Natural killer cell (primary cell): ENCODE data around the gene ZDHHC14. TPM values are rescaled to one million over a fixed set of nuclear protein-coding genes. Genes with fewer than 3 reads are reported as not detected.
"Not testable (repeated sequence)": the region's sequence is repeated elsewhere in the genome, so short reads cannot be mapped to it uniquely, and the experiment has no call there.

Experiments used
- ATAC-seq, 3 donors: fragments of 150-1000 bp in 2 of 3; fragments of 200-7000 bp in 1 of 3; cut with Tn5 transposase; 1 replicate in 1 of 3; 2 replicates in 2 of 3; pipeline ENCODE4 v1.10.0; 2021; ENCODE audit warnings: mild to moderate bottlenecking in 2 of 3, moderate library complexity in 2 of 3
- DNase-seq, 2 donors: peaks; one replicate each; pipeline versions ENCODE4 v3.0.0 to v3.0.0-alpha.2; 2013 to 2021; ENCODE audit warnings: mixed read lengths in 1 of 2
- H3K27ac ChIP-seq: one replicate; pipeline ENCODE4 v1.5.1; 2013; ENCODE audit warnings: mild to moderate bottlenecking, low read length
- H3K27me3 ChIP-seq: one replicate; pipeline ENCODE4 v1.6.1; 2013; ENCODE audit warnings: low read length; ENCODE audit not compliant: control insufficient read depth, insufficient read depth
- H3K36me3 ChIP-seq: one replicate; pipeline ENCODE4 v1.6.1; 2013; ENCODE audit warnings: low read length; ENCODE audit not compliant: control insufficient read depth, insufficient read depth
- H3K4me1 ChIP-seq: one replicate; pipeline ENCODE4 v1.6.1; 2013; ENCODE audit warnings: low read length; ENCODE audit not compliant: control insufficient read depth, insufficient read depth
- H3K4me3 ChIP-seq: one replicate; pipeline ENCODE4 v1.5.1; 2013; ENCODE audit warnings: low read length
- H3K9me3 ChIP-seq: one replicate; pipeline ENCODE4 v1.6.1; 2013; ENCODE audit warnings: low read length; ENCODE audit not compliant: control insufficient read depth, insufficient read depth
- H3K27ac Mint-ChIP-seq, 2 donors: one replicate each; pipeline ENCODE4 v1.8.0; 2022; ENCODE audit warnings: mild to moderate bottlenecking in 2 of 2, mixed read lengths in 2 of 2, moderate library complexity in 1 of 2
- H3K27me3 Mint-ChIP-seq, 2 donors: one replicate each; pipeline ENCODE4 v1.8.0; 2022; ENCODE audit warnings: low read depth in 2 of 2, mixed read lengths in 2 of 2
- H3K36me3 Mint-ChIP-seq: one replicate; pipeline ENCODE4 v1.8.0; 2022; ENCODE audit warnings: mixed read lengths
- H3K4me1 Mint-ChIP-seq, 2 donors: one replicate each; pipeline ENCODE4 v1.8.0; 2022; ENCODE audit warnings: mixed read lengths in 2 of 2
- H3K4me3 Mint-ChIP-seq: one replicate; pipeline ENCODE4 v1.8.0; 2022; ENCODE audit warnings: mild to moderate bottlenecking, moderate library complexity, mixed read lengths
- H3K9me3 Mint-ChIP-seq, 2 donors: one replicate each; pipeline ENCODE4 v1.8.0; 2022; ENCODE audit warnings: mixed read lengths in 2 of 2
- CTCF ChIP-seq: fragments of 200-600 bp; IDR thresholded peaks from one replicate; pipeline ENCODE4 v1.8.0; 2022; ENCODE audit warnings: antibody characterized with exemption
- WGBS: methylation state at CpG from one replicate; pipeline ENCODE4 v1.1.7; 2013; ENCODE audit warnings: missing lambda C conversion rate; ENCODE audit not compliant: insufficient coverage; 5-methylcytosine and 5-hydroxymethylcytosine counted together
- intact Hi-C: fragments of 100-400 bp; cut with micrococcal nuclease; formaldehyde crosslinking; loops from one replicate; pipeline ENCODE4 v1.14.2; 2022
- total RNA-seq, 4 donors: library from RNA; stranded (reverse); fragments of 120-200 nt in 1 of 4; gene quantifications; one replicate each; pipeline versions ENCODE4 v1.2.3 to v1.2.4, GENCODE V29; 2013 to 2022

Gene ZDHHC14
- total RNA-seq, 3 donors from 2014 or later (not counting 1 experiment from before 2014, with no cell fraction given) = 6.7 to 11.3 (median 10.6) TPM

- Mint-ChIP-seq H3K4me3 (no peak overlapping the region), H3K27me3 (peaks cover 0 to 6% of the 10 kb centered on the region in 2 donors), H3K4me1 (peaks cover 54 to 64% of the 10 kb centered on the region in 2 donors), H3K27ac (no peak overlapping the region), H3K9me3 (no peaks in the 10 kb centered on the region), H3K36me3 (no peaks in the 10 kb centered on the region)
- Histone ChIP-seq H3K9me3 (no peaks in the 10 kb centered on the region), H3K27ac (no peak overlapping the region), H3K27me3 (no peaks in the 10 kb centered on the region), H3K4me3 (no peak overlapping the region), H3K36me3 (no peaks in the 10 kb centered on the region), H3K4me1 (peaks cover 54% of the 10 kb centered on the region)
- 40% methylated on average over 1 of the region's 2 CpGs for WGBS
- no peak for TF ChIP-seq CTCF
- intact Hi-C loops = no loop called here
- DNase-seq (no peak), ATAC-seq (no peak)
These were observed 177.7 kb downstream of the ZDHHC14 start for GRCh38 chr6:157558487-157559200.

- Histone ChIP-seq H3K27ac (no peak overlapping the region), H3K27me3 (no peaks in the 10 kb centered on the region), H3K36me3 (no peaks in the 10 kb centered on the region), H3K9me3 (no peaks in the 10 kb centered on the region), H3K4me1 (peaks cover 59% of the 10 kb centered on the region), H3K4me3 (no peak overlapping the region)
- Mint-ChIP-seq H3K4me1 (peaks cover 54 to 64% of the 10 kb centered on the region in 2 donors), H3K27me3 (peaks cover 0 to 6% of the 10 kb centered on the region in 2 donors), H3K4me3 (no peak overlapping the region), H3K27ac (no peak overlapping the region), H3K9me3 (no peaks in the 10 kb centered on the region), H3K36me3 (no peaks in the 10 kb centered on the region)
- 90% methylated on average over 10 of the region's 10 CpGs for WGBS
- ATAC-seq (no peak), DNase-seq (no peak)
- intact Hi-C loops = no loop called here
- no peak for TF ChIP-seq CTCF
These were observed 178.3 kb downstream of the ZDHHC14 start for GRCh38 chr6:157559201-157559756.

- H3K4me3 ChIP-seq, H3K27ac Mint-ChIP-seq, H3K4me3 Mint-ChIP-seq, H3K36me3 Mint-ChIP-seq, intact Hi-C loops, H3K27me3 Mint-ChIP-seq, H3K27ac ChIP-seq, DNase-seq, H3K9me3 ChIP-seq, ATAC-seq, H3K36me3 ChIP-seq, H3K27me3 ChIP-seq, H3K9me3 Mint-ChIP-seq: not testable (repeated sequence)
- 98% methylated on average over 5 of the region's 10 CpGs for WGBS
- peaks cover 62% of the 10 kb centered on the region for H3K4me1 ChIP-seq
- H3K4me1 Mint-ChIP-seq = peaks cover 54 to 64% of the 10 kb centered on the region in 2 donors
These were observed 179.1 kb downstream of the ZDHHC14 start for GRCh38 chr6:157560063-157560462.

GRCh38 chr6:157560691-157561413 lies 179.9 kb downstream of the ZDHHC14 start:
- Mint-ChIP-seq H3K27me3 (peaks cover 0 to 3% of the 10 kb centered on the region in 2 donors), H3K36me3 (no peaks in the 10 kb centered on the region), H3K27ac (peak overlapping the region in 1 of 2 donors; percentile 7), H3K9me3 (no peaks in the 10 kb centered on the region), H3K4me3 (peak overlapping the region; percentile 1), H3K4me1 (peaks cover 54 to 61% of the 10 kb centered on the region in 2 donors)
- Histone ChIP-seq H3K36me3 (no peaks in the 10 kb centered on the region), H3K27ac (peak overlapping the region; percentile 58), H3K27me3 (no peaks in the 10 kb centered on the region), H3K4me3 (no peak overlapping the region), H3K9me3 (no peaks in the 10 kb centered on the region), H3K4me1 (peaks cover 62% of the 10 kb centered on the region)
- 84% methylated on average over 15 of the region's 17 CpGs for WGBS
- no peak for TF ChIP-seq CTCF
- intact Hi-C loops = no loop called here
- DNase-seq (no peak), ATAC-seq (no peak)
